Chondrocyte (in vitro differentiated cells): ENCODE measurements around the gene ADCY1. TPM values are rescaled to one million over a fixed set of nuclear protein-coding genes. Genes with fewer than 3 reads are reported as not detected.

ENCODE experiments used
- DNase-seq: peaks from one replicate; pipeline ENCODE4 v3.0.0; 2021; ENCODE audit warnings: mixed read lengths, low spot score
- H3K27ac Mint-ChIP-seq: one replicate; pipeline ENCODE4 v1.8.0; 2021; ENCODE audit warnings: mild to moderate bottlenecking, moderate library complexity, mixed read lengths; ENCODE audit not compliant: unreplicated experiment
- H3K27me3 Mint-ChIP-seq: 2 replicates; pipeline ENCODE4 v1.8.0; 2021; ENCODE audit warnings: low read depth, mixed read lengths
- H3K36me3 Mint-ChIP-seq: 2 replicates; pipeline ENCODE4 v1.8.0; 2021; ENCODE audit warnings: low read depth, mixed read lengths
- H3K4me1 Mint-ChIP-seq: 2 replicates; pipeline ENCODE4 v1.8.0; 2021; ENCODE audit warnings: low read depth, mild to moderate bottlenecking, mixed read lengths
- H3K4me3 Mint-ChIP-seq: one replicate; pipeline ENCODE4 v1.8.0; 2021; ENCODE audit warnings: mild to moderate bottlenecking, moderate library complexity, mixed read lengths; ENCODE audit not compliant: unreplicated experiment
- H3K9me3 Mint-ChIP-seq: 2 replicates; pipeline ENCODE4 v1.8.0; 2021; ENCODE audit warnings: low read depth, mixed read lengths
- total RNA-seq: library from RNA; stranded (reverse); gene quantifications from 3 replicates; pipeline ENCODE4 v1.2.1, GENCODE V29; 2021
- TF ChIP-seq, protein P1 (sequence below): fragments of 200-600 bp; sonication (generic); IDR thresholded peaks from 2 replicates; pipeline ENCODE4 v1.5.0; 2021; ENCODE audit warnings: antibody characterized with exemption, mild to moderate bottlenecking, moderate library complexity

Gene ADCY1
- total RNA-seq, 1 donor from 2014 or later, result 0.50 TPM

DNA sequence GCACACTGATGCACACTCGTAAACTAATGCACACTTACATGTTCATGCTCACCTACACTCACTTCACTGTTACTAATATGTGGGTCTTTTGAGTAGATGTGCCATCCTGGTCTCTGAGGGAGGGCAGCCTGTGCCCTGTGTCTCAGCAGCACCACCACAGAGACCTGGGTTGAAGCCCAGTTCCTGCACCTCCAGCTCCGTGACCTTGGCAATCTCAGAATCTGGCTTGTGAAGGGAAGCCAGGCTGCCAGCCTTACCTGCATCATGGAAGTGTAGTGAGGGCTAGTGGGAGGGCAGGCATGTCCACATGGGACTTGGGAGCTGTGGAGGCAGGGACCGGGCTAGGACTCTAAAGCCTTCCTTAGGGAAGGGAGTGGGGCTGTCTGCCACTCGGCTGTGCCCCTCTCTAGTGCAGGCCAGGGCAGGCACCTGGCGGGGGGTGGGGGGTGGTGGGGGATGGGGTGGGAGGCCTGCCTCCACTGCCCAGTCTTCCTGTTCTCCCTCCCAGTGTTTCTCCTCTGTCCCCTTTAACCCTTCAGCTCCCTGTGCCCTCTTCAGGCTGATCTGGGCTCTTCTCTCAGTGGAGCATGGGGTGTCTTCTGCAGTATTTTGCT, 8.1 kb downstream of the ADCY1 start:
- no peak for DNase-seq
- Mint-ChIP-seq H3K27ac (no peak overlapping the region), H3K36me3 (no peaks in the 10 kb centered on the region), H3K27me3 (peaks cover 22% of the 10 kb centered on the region), H3K9me3 (no peaks in the 10 kb centered on the region), H3K4me3 (no peak overlapping the region), H3K4me1 (no peaks in the 10 kb centered on the region)
- TF ChIP-seq, protein P1, sequence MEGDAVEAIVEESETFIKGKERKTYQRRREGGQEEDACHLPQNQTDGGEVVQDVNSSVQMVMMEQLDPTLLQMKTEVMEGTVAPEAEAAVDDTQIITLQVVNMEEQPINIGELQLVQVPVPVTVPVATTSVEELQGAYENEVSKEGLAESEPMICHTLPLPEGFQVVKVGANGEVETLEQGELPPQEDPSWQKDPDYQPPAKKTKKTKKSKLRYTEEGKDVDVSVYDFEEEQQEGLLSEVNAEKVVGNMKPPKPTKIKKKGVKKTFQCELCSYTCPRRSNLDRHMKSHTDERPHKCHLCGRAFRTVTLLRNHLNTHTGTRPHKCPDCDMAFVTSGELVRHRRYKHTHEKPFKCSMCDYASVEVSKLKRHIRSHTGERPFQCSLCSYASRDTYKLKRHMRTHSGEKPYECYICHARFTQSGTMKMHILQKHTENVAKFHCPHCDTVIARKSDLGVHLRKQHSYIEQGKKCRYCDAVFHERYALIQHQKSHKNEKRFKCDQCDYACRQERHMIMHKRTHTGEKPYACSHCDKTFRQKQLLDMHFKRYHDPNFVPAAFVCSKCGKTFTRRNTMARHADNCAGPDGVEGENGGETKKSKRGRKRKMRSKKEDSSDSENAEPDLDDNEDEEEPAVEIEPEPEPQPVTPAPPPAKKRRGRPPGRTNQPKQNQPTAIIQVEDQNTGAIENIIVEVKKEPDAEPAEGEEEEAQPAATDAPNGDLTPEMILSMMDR, result no peak

DNA sequence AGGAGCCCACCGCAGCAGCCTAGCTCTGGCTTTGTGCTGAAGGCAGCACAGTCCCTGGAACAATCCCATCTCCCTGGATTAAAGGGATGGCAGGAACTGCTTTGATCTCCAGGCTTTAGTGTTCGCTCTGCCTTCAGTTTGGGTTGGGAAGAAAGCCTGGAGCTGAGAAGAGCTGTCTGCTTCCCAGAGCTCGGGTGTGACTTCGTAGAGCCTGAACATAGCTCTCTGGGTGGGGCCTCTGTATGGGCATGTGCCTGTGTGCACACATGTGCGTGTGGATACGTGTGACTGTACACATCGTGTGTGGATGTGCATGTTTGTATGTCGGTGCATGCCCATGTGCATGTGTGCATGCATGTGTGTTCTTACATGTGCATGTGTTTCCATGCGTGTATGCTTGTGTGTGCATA, 8.7 kb downstream of the ADCY1 start:
- Mint-ChIP-seq H3K27me3 (peaks cover 20% of the 10 kb centered on the region), H3K4me3 (no peak overlapping the region)
- DNase-seq, result no peak

DNA sequence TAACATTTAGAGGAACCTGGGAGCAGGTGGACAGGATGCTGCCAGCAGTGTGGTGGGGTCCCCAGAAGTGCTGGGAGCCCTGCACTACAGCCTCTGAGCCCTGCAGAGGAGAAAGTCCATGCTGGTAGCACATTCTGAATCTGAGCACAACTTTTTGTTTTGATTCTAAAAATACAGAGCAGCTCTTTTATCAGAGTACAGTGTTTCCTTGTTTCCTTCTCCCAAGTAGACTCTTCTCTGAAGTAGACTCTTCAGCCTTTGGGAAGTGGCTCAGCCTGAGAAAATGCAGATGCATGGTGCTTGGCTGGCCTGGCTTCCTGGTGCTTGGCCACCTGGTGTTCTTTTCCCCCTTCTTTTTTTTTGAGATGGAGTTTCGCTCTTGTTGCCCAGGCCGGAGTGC, 9.1 kb downstream of the ADCY1 start:
- Mint-ChIP-seq H3K9me3 (no peaks in the 10 kb centered on the region), H3K27me3 (peaks cover 16% of the 10 kb centered on the region), H3K4me3 (no peak overlapping the region), H3K4me1 (no peaks in the 10 kb centered on the region), H3K27ac (no peak overlapping the region), H3K36me3 (no peaks in the 10 kb centered on the region)
- no peak for DNase-seq
- TF ChIP-seq, protein P1, result no peak

More for the DNA sequence above, 8.7 kb downstream of the ADCY1 start:
- H3K9me3 Mint-ChIP-seq, result no peaks in the 10 kb centered on the region
- no peaks in the 10 kb centered on the region for H3K4me1 Mint-ChIP-seq
- TF ChIP-seq, protein P1, result no peak
- no peaks in the 10 kb centered on the region for H3K36me3 Mint-ChIP-seq
- H3K27ac Mint-ChIP-seq, result no peak overlapping the region

DNA sequence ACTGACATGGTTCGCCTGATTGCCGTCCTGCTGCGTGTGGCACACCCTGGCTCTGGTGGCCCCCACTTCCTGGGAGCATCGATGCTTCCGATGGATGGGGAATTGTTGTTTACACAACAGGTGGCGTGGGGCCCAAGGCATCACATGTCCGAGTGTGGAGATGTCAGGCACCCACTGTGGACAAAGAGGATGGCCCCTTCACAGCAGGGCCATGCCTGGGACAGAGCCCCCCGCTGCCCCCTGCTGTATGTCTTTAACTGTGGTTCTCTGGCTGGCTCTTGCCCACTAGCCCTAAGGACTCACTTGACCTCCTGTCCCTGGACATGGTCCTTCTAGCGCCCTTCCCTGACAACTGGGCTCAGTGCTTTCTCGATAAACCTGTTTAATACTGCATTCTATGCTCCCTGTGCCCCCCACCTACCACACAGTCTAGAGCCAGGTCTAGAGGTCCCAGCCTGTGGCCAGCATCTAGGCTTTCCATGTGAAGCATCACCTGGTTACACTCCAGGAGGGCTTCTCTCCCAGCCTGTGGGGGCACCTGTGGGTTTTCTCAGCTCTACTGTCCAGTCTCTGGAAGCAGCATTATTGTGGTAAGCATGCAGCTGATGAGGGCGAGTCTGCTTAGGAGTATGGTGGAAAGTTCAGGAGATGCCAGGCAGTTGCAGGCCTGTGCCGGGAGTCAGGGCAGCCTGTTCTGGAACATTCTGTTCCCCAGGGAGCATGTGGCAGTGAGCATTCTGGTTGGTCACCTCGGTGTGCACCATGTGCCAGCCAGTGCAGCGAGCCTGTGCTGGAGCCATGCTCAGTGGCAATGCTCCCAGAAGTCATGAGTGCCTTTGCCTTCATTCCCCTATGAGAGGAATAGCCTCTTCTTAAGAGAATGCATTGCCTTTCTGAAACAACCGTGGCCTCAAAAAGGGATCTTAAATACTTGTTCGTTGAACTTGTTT, 10.4 kb downstream of the ADCY1 start:
- no peak for DNase-seq
- Mint-ChIP-seq H3K27me3 (peaks cover 14% of the 10 kb centered on the region), H3K4me1 (no peaks in the 10 kb centered on the region), H3K4me3 (no peak overlapping the region), H3K27ac (no peak overlapping the region), H3K36me3 (no peaks in the 10 kb centered on the region), H3K9me3 (no peaks in the 10 kb centered on the region)
- TF ChIP-seq, protein P1, result no peak

DNA sequence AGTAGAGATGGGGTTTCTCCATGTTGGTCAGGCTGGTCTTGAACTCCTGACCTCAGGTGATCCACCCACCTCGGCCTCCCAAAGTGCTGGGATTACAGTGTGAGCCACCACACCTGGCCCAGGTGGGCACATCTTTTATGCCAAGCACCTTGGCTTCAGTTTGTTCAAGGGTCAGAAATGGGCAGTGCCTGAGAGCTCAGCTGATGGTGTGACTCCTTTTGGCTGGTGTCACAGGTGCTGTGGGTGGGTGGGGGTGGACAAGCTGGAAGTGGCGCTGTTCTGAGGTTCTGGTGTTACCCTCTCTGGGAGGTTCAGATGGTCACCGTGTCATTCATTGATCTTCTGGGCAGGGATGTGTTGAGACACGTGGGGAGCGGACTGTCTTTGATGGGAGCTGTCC, 11.5 kb downstream of the ADCY1 start:
- no peak for DNase-seq
- TF ChIP-seq, protein P1, result no peak
- no peaks in the 10 kb centered on the region for H3K9me3 Mint-ChIP-seq

More for the DNA sequence above, 11.5 kb downstream of the ADCY1 start:
- no peaks in the 10 kb centered on the region for H3K36me3 Mint-ChIP-seq
- H3K27ac Mint-ChIP-seq, result no peak overlapping the region
- no peaks in the 10 kb centered on the region for H3K4me1 Mint-ChIP-seq
- peaks cover 18% of the 10 kb centered on the region for H3K27me3 Mint-ChIP-seq
- no peak overlapping the region for H3K4me3 Mint-ChIP-seq
